Astrocyte (in vitro differentiated cells and primary cell): ENCODE results near the gene MAGEC1. TPM values are rescaled to one million over a fixed set of nuclear protein-coding genes. Genes with fewer than 3 reads are reported as not detected.
A peak's percentile ranks its signal among the peaks of the same experiment; 100 is the strongest.

Source experiments
- DNase-seq: peaks from one replicate; pipeline ENCODE4 v3.0.0-alpha.2; 2010; ENCODE audit warnings: low read depth
- FAIRE-seq: peaks from 2 replicates; lab custom pipeline; 2011; peaks lifted over from hg19 to GRCh38; lab: Jason Lieb, UNC
- H2AFZ ChIP-seq: 2 replicates; pipeline ENCODE4 v1.6.0; 2012; ENCODE audit warnings: low read depth, low read length, inconsistent platforms
- H3K27ac ChIP-seq: 2 replicates; pipeline ENCODE4 v1.5.1; 2011; ENCODE audit warnings: low read depth, low read length, inconsistent platforms
- H3K27me3 ChIP-seq: 2 replicates; pipeline ENCODE4 v1.6.0; 2011; ENCODE audit warnings: low read length, inconsistent platforms; ENCODE audit not compliant: insufficient read depth
- H3K36me3 ChIP-seq: 2 replicates; pipeline ENCODE4 v1.5.1; 2011; ENCODE audit warnings: low read length, inconsistent platforms; ENCODE audit not compliant: insufficient read depth
- H3K4me1 ChIP-seq: 2 replicates; pipeline ENCODE4 v1.5.1; 2011; ENCODE audit warnings: low read length, inconsistent platforms; ENCODE audit not compliant: insufficient read depth
- H3K4me2 ChIP-seq: 2 replicates; pipeline ENCODE4 v1.6.0; 2012; ENCODE audit warnings: low read length, inconsistent platforms
- H3K4me3 ChIP-seq: 2 replicates; pipeline ENCODE4 v1.5.1; 2011; ENCODE audit warnings: low read depth, mild to moderate bottlenecking, low read length, inconsistent platforms; ENCODE audit not compliant: insufficient read depth
- H3K79me2 ChIP-seq: 2 replicates; pipeline ENCODE4 v1.6.0; 2012; ENCODE audit warnings: mild to moderate bottlenecking, low read length, inconsistent platforms; ENCODE audit not compliant: insufficient read depth
- H3K9ac ChIP-seq: 2 replicates; pipeline ENCODE4 v1.6.0; 2012; ENCODE audit warnings: mild to moderate bottlenecking, low read length, inconsistent platforms
- H3K9me3 ChIP-seq: 2 replicates; pipeline ENCODE4 v1.5.1; 2012; ENCODE audit warnings: low read depth, mild to moderate bottlenecking, low read length, inconsistent platforms; ENCODE audit not compliant: insufficient read depth
- H4K20me1 ChIP-seq: 2 replicates; pipeline ENCODE4 v1.6.0; 2012; ENCODE audit warnings: low read length, inconsistent platforms; ENCODE audit not compliant: insufficient read depth
- H3K27ac Mint-ChIP-seq: one replicate; pipeline ENCODE4 v1.8.0; 2021; ENCODE audit warnings: mild to moderate bottlenecking, mixed read lengths; ENCODE audit not compliant: unreplicated experiment
- H3K27me3 Mint-ChIP-seq: one replicate; pipeline ENCODE4 v1.8.0; 2021; ENCODE audit warnings: low read depth, mixed read lengths; ENCODE audit not compliant: unreplicated experiment
- H3K36me3 Mint-ChIP-seq: one replicate; pipeline ENCODE4 v1.8.0; 2021; ENCODE audit warnings: low read depth, mixed read lengths; ENCODE audit not compliant: unreplicated experiment
- H3K4me1 Mint-ChIP-seq: one replicate; pipeline ENCODE4 v1.8.0; 2021; ENCODE audit warnings: low read depth, mixed read lengths; ENCODE audit not compliant: unreplicated experiment
- H3K4me3 Mint-ChIP-seq: one replicate; pipeline ENCODE4 v1.8.0; 2021; ENCODE audit warnings: mild to moderate bottlenecking, moderate library complexity, mixed read lengths; ENCODE audit not compliant: unreplicated experiment
- H3K9me3 Mint-ChIP-seq: one replicate; pipeline ENCODE4 v1.8.0; 2021; ENCODE audit warnings: mild to moderate bottlenecking, mixed read lengths; ENCODE audit not compliant: unreplicated experiment
- EZH2 ChIP-seq: IDR thresholded peaks from 2 replicates; pipeline ENCODE4 v1.6.1; 2012; ENCODE audit warnings: mild to moderate bottlenecking, low read length, inconsistent platforms; ENCODE audit not compliant: insufficient read depth
- total RNA-seq: library from RNA; stranded (reverse); gene quantifications from 2 replicates; pipeline ENCODE4 v1.2.1, GENCODE V29; 2021
- TF ChIP-seq, protein P1 (sequence below): IDR thresholded peaks from 2 replicates; pipeline ENCODE4 v1.5.1; 2011; ENCODE audit warnings: low read depth, mild to moderate bottlenecking, inconsistent platforms, low read length, moderate library complexity; ENCODE audit not compliant: insufficient read depth

Gene MAGEC1
- total RNA-seq, 1 donor from 2014 or later, result not detected

DNA sequence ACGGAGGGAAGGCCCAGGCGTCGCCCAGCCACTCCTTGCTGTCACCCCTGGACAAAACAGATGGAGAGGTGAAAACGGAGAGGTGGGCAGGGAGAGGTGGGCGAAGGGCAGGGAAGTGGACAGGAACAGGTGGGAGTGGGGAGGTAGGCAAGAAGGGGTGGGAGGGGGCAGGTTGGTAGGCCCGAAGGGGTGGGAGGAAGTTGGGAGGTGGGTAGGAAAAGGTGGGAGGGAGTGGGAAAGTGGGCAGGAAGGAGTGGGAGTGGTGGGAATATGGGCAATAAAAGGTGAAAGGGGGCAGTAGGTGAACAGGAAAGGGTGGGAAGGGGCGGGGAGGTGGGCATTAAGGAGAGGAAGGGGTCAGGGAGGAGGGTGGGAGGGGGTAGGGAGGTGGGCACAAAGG is 9.0 kb upstream of the MAGEC1 start:
- DNase-seq (no peak), FAIRE-seq (no peak)
- Mint-ChIP-seq H3K4me3 (no peak overlapping the region), H3K9me3 (no peaks in the 10 kb centered on the region), H3K4me1 (no peaks in the 10 kb centered on the region), H3K27ac (no peak overlapping the region), H3K27me3 (no peaks in the 10 kb centered on the region), H3K36me3 (no peaks in the 10 kb centered on the region)
- Histone ChIP-seq H3K27ac (no peak overlapping the region), H3K27me3 (no peaks in the 10 kb centered on the region), H3K4me2 (no peak overlapping the region), H3K4me3 (no peak overlapping the region), H3K79me2 (no peaks in the 10 kb centered on the region), H3K9ac (no peak overlapping the region), H3K36me3 (no peaks in the 10 kb centered on the region), H4K20me1 (no peaks in the 10 kb centered on the region), H2AFZ (no peak overlapping the region), H3K4me1 (no peaks in the 10 kb centered on the region), H3K9me3 (no peaks in the 10 kb centered on the region)
- no peak for TF ChIP-seq EZH2
- TF ChIP-seq, protein P1, sequence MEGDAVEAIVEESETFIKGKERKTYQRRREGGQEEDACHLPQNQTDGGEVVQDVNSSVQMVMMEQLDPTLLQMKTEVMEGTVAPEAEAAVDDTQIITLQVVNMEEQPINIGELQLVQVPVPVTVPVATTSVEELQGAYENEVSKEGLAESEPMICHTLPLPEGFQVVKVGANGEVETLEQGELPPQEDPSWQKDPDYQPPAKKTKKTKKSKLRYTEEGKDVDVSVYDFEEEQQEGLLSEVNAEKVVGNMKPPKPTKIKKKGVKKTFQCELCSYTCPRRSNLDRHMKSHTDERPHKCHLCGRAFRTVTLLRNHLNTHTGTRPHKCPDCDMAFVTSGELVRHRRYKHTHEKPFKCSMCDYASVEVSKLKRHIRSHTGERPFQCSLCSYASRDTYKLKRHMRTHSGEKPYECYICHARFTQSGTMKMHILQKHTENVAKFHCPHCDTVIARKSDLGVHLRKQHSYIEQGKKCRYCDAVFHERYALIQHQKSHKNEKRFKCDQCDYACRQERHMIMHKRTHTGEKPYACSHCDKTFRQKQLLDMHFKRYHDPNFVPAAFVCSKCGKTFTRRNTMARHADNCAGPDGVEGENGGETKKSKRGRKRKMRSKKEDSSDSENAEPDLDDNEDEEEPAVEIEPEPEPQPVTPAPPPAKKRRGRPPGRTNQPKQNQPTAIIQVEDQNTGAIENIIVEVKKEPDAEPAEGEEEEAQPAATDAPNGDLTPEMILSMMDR, result no peak

DNA sequence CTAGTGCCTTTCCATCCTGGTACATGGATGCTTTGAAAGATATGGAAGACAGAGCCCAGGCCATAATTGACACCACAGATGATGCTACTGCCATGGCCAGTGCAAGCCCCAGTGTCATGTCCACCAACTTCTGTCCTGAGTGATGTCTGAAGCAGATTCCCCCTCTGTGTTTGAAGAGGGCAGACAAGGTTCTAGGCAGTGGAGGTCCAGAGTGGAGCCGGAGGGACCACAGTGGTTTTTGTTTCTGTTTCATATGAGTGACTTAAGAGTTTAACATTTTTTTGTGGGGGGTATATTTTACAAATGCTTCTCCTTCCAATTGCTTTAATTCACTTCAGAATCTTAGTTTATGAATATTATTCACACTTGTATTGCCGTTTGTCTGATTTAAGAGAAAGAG is 6.0 kb upstream of the MAGEC1 start:
- Mint-ChIP-seq H3K4me3 (no peak overlapping the region), H3K9me3 (no peaks in the 10 kb centered on the region), H3K27ac (no peak overlapping the region), H3K4me1 (no peaks in the 10 kb centered on the region), H3K36me3 (no peaks in the 10 kb centered on the region), H3K27me3 (no peaks in the 10 kb centered on the region)
- Histone ChIP-seq H4K20me1 (no peaks in the 10 kb centered on the region), H3K9me3 (no peaks in the 10 kb centered on the region), H3K27me3 (no peaks in the 10 kb centered on the region), H3K36me3 (no peaks in the 10 kb centered on the region), H3K27ac (no peak overlapping the region), H2AFZ (no peak overlapping the region), H3K9ac (no peak overlapping the region), H3K79me2 (no peaks in the 10 kb centered on the region), H3K4me1 (no peaks in the 10 kb centered on the region), H3K4me2 (no peak overlapping the region), H3K4me3 (no peak overlapping the region)
- TF ChIP-seq, protein P1, result no peak
- no peak for TF ChIP-seq EZH2
- FAIRE-seq (no peak), DNase-seq (no peak)

DNA sequence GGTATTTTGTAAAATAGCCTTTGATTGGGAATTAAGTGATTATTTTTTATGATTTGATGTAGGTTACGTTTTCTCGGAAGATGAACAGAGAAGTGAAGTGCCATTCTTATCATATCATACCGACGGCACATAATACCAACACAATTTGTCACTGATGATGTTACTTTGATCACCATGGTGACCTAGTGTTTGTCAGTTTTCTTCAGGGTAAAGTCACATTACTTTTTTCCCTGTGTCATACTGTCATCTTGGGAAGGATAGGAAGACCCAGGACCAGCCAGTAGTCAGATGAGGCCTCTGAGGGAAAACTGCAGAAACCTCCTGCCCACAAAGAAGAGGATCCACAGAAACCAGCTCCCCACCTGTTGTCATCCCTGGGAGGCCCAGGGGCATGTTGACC is 1.3 kb upstream of the MAGEC1 start:
- no peak overlapping the region for H3K4me3 Mint-ChIP-seq
- TF ChIP-seq, protein P1, result no peak
- H3K9me3 Mint-ChIP-seq, result peaks cover 9% of the 10 kb centered on the region
- DNase-seq (no peak), FAIRE-seq (peak; percentile 76)
- Histone ChIP-seq H3K27ac (no peak overlapping the region), H3K36me3 (no peaks in the 10 kb centered on the region), H3K79me2 (no peaks in the 10 kb centered on the region), H3K4me2 (no peak overlapping the region), H3K4me1 (no peaks in the 10 kb centered on the region), H2AFZ (no peak overlapping the region), H3K27me3 (no peaks in the 10 kb centered on the region), H3K9me3 (no peaks in the 10 kb centered on the region), H4K20me1 (no peaks in the 10 kb centered on the region), H3K9ac (no peak overlapping the region), H3K4me3 (no peak overlapping the region)
- no peaks in the 10 kb centered on the region for H3K36me3 Mint-ChIP-seq
- H3K4me1 Mint-ChIP-seq, result no peaks in the 10 kb centered on the region
- H3K27me3 Mint-ChIP-seq, result peaks cover 14% of the 10 kb centered on the region
- no peak overlapping the region for H3K27ac Mint-ChIP-seq
